GM19467 (cell line): ENCODE measurements around the gene C12orf75.
"Not testable (repeated sequence)": the region's sequence is repeated elsewhere in the genome, so short reads cannot be mapped to it uniquely, and the experiment has no call there.

ENCODE experiments used
- ATAC-seq: cut with Tn5 transposase; IDR thresholded peaks from one replicate; pipeline ENCODE4 v1.9.1; 2021; ENCODE audit warnings: mild to moderate bottlenecking, moderate library complexity; ENCODE audit not compliant: unreplicated experiment

C12orf75 gene

DNA sequence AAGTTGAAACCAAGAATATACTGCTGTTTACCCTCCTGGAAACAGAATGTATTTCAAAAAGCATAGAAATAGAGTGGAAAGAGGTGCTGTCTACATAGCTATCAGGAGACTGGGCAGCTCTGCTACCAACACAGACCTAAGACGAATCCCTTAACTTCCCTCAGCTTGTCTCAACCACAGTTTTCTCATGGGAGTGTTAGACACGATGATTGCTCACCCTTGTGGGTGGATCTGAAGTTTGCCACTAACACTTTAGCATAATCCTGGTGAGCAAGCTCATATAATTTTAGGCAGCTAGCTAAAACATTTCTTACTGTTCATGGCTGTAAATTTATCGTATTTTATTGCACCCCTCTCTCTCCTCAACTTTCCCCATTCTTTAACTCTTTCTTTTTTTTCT lies 38.5 kb downstream of the C12orf75 start:
- ATAC-seq: no peak

DNA sequence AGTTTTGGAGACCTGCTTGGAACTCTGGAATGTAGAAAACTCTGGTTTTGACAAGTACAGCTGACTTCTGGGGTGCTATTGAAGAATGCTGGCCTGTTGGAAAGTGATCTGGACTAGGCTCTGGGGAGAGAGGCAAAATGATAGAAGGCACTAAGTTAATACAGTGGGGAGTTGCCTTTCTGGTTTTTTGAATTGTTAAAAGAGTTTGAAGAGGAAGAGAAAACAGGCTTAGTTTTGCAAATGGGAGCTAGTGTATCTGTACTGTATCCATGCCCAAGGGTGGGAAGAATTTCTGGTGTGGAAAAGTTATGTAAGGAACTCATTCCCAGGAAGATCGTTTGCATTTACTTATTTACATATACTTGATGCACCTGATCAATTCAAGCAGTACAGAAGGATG lies 43.8 kb downstream of the C12orf75 start:
- no peak for ATAC-seq

DNA sequence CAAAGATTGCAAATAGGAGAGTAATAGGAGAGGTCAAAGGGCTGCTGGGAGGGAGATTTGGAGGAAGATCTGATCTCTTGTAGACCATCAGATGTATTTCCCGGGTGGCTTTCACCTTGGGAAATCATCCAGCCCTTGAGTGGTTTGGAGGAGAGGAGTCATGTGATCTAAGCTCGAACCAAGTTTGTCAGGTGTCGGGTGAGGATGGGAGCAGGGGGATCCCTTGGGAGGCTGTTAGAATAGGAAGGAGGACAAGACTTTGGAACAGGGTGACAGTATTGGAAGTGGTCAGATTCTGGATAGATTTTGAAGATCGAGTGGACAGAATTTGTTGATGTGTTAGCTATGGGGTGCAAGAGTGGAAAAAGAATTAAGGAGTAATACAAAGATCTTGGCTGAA lies 46.6 kb downstream of the C12orf75 start:
- no peak for ATAC-seq

DNA sequence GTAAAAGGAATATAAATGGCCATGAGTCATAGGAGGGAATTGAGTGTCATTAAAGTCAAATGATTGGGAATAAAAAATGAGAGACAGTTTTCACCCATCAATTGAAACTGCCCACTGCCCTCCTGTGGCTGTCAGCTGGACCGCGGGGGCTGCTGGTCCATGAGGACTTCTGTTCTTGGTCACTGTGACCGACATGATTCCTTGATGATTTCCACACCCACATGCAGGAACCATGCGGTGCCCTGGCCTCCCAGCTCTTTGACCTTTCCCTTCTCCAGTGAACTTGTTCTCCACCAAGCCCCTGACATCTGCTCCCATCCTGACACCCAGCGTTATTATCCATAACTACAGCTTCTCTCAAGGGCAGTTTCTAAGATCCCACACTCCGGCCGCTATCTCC lies 48.4 kb downstream of the C12orf75 start:
- no peak for ATAC-seq

DNA sequence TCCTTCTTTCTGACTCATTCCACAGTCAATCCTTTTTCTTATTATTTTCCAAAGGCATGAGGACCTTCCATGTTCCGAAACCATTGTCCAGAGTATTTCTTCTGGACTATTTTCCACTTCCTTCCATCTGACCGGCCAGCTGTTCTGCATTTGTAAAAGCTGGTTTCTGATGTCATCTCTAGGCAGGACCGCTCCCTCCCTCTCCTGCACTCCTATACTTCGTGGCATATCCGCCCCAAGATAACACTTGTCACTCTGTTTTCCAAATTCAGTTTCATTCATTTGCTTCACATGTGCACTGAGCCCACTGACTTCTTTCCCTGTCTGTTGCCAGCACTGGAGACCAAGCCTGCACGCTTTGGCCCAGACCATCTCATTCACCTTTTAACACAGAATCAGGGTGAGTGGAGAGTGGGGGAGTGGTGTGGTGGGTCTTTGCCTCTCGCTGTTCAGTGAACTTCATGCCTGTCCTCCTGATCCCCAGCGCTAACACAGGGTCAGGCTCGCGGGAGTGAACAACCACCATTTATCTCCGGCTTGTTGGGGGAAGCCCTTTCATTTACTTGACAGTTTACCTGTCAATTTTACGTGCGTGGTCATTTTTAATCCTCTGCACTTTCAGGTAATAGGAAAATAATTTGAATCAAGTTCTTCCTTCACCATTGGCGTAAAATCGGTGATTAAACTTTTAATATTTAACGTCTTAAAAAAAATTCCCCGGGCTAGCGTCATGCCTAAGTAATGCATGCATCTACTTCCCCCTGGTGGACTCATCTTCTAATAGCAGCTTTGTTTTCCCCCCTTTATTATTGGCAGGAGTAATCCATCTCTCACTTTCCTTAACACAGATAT lies 52.5 kb downstream of the C12orf75 start:
- ATAC-seq: no peak

DNA sequence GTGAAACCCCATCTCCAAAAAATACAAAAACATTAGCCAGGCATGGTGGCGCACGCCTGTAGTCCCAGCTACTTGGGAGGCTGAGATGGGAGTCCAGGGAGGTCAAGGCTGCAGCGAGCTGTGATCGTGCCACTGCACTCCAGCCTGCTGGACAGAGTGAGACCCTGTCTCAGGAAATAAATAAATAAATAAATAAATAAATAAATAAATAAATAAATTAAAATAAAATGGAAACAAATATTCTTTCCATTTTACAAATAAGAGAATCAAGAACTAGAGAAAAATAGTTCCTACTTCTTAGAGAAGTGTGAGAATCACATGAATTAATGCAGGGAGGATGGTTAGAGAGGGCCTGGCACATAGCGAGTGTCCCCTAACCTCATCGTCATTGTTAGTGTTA lies 53.7 kb downstream of the C12orf75 start:
- ATAC-seq: no peak

DNA sequence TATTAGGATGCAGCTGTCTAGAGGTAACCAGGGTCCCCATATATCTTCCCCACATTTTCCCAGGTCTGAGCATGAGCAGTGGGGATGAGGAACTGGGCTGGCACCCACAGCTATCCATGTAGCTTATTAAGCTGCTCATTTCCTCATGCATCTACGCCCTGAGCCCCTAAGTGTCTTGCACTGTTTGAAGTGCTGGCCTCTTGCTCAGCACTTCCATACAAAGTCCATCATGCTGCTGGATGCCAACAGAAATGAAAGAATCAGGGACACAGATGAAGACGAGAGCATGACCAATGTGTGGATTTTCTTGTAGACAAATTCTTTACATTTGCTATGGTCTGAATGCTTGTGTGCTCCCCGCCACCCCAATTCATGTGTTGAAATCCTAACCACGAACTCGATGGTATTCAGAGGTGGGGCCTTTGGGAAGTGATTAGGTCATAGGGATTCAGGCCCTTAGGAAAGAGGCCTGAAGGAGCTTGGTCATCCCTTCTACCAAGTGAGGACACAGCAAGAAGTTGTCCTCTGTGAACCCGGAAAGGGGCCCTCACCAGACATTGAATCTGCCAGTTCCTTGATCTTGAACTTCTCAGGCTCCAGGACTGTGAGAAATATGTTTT lies 54.5 kb downstream of the C12orf75 start:
- ATAC-seq: no peak

DNA sequence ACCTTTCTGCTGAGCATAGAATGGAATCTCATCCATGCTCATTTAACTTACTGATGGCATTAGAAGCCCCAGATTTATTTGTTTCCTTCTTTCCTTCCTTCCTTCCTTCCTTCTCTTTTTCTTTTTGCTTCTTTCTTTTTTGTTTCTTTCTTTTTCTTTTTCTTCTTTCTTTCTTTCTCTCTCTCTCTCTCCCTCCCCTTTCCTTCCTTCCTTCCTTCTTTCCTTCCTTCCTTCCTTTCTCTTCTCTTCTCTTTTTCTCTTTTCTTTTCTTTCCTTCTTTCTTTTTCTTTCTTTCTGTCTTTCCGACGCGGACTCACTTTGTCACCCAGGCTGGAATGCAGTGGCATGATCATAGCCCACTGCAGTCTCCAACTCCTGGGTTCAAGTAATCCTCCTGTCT lies 55.9 kb downstream of the C12orf75 start:
- ATAC-seq: no peak

DNA sequence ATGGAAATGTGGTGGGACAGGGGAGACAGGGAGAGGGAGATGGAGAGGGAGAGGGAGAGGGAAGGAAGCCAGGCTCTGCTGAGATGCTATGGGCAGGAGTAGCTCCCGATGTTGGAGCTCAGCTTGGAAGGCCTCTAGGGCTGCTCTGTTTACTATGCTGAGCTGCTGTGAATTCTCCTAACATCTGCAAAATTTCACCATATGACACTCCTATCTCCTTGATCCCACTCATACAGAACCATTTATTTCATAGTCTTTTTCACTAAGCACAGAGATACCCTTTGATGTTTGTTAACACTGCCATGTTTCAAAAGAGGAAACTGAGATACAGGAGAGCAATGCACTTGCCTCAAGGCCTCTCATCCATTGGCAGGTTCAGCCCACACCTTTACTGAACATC lies 60.7 kb downstream of the C12orf75 start:
- no peak for ATAC-seq

DNA sequence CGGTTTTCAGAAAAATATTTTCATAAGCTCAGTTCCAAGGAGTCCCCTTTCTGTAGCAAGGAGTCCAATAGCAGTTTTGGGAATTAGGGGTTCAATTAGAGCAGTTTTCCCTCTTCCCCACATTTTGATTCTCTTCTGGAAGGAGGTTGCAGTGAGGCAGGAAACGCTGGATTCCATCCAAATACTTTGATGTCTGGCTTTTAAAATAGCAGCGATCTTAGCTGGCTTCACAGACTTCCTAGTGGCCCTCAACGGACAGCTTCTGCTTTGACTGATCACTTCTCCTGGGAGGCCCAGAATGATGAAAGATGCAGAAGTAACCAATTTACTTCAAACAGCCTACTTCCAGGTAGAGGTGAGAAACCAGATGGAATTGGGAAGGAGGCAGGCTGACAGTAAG lies 63.1 kb downstream of the C12orf75 start:
- ATAC-seq: no peak

DNA sequence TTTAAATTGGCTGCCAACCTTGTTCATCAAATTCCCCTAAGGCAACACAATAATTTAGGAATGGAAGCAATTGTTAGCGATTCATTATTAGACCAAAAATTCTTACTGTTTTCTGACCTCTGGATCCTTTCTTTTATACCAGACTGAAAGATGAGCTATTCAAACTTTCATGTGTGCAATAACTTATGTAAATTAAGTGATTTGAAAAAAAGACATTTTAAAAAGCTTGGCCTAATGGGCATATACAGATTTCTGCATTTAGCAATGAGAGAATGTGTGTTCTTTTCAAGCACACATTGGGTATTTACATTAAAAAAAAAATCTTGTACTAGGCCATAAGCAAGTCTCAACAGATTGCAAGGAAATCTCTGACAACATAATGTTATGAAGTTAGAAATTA lies 65.5 kb downstream of the C12orf75 start:
- no peak for ATAC-seq

DNA sequence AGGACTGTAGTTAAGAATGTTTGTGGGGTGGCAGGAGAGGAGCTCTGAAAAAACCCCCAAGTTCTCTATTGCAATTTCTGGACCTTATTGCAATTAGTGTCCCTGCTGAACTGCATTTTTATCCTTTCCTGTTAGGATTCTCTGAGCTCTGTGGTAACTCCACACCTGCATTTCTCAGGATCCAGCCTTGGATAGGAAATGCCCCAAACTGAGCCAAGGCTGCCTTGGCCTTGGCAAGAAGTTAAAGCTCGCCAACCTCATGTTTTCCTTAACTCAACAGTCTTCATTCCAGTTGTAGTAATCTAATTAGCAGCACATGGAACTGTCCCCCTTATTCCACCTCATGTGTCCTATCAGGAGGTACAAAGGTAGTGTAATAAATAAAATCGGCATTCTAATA lies 66.5 kb downstream of the C12orf75 start:
- no peak for ATAC-seq

DNA sequence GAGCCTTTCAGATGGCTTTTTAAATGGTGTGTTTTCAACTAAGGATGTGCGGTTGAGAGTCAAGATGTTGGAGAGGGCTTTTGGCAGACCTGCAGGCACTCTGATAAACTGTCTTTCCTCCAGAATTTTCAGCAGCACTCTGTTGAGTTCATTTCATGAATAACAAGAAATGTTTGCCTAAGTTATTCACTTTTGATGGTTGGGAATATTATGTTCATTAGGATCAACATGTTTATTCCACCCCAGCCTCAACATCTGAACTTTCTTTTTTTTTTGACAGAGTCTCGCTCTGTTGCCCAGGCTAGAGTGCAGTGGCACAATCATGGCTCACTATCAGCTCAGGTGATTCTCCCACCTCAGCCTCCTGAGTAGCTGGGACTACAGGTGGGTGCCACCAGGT lies 68.4 kb downstream of the C12orf75 start:
- no peak for ATAC-seq

DNA sequence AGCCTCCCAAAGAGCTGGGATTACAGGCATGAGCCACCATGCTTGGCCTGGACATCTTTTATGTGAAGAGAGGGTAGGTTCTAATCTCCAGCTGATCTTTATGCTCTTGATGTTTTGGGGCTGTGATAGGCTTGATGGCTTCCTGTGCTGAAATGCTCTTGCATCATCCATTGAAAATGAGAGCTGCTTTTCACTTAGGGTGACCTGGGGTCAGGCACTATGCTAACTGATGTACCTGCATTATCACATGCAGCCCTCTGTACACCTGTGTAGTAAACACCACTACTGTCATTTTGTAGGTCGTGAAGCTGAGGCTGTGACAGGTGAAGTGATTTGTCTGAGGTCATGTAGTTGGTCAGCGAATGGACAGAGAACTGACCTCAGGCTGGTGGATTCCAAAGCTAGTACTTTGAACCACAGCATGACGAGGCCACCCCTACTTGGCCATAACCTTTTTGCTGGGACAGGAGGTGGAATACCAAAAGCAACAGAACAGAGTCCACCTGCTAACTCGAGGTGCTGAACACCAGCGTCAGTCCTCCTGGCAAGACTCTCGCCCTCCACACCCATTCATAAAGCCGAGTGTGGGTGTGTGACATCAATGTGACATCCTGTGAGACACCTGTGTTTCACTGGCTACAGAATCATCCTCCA lies 69.1 kb downstream of the C12orf75 start:
- ATAC-seq: no peak

DNA sequence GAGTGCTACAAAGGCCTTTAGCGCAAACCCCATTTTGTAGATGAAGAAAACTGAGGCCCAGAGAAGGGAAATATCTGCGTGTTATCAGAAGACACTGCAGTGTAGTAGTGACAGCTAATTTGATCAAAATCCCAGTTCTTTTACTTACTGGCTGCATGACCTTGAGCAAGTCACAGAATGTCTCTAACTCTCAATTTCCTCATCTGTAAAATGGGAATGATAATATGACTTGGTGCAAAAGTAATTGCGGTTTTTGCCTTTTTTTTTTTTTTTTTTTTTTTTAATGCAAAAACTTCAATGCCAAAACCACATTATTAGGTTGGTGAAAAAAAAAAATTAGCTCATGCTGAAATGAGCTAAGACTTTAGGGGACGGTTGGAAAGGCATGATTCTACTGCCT lies 69.7 kb downstream of the C12orf75 start:
- no peak for ATAC-seq

DNA sequence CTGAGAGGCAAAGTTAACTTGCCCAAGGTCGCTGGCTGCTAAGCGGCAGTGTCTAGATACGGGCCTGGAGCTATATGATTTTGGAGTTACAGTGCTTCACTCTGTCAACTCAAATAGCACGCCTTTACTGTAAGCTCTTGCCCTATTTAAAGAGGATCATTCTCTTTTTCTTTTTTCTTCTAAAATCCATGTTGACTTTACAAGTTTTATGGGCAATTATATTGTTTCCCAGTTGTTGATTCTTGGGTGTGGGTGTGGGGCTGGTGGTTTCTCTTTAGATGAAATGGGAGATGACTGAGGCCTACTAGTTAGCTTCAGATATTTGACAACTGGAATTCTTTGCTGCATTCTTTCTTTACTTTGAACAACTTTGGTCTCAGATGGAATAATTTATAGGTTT lies 70.7 kb downstream of the C12orf75 start:
- ATAC-seq: no peak

DNA sequence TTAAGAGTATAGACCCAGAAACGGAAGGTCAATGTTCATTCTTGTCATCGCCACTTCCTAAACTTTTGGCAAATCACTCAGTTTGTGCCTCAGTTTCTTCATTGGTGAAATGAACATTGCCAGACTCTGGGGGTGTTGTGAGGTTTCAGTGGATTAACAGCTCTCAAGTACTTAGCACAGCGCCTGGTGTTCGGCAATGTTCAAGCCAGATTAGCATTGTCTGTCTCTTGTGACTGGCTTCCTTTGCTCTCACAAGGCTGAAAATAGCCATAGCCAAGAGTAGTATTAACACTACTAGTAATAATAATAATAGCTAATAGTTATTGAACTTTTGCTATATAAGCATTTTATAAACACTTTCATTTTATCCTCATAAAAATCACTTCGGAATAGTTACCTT lies 71.9 kb downstream of the C12orf75 start:
- no peak for ATAC-seq

DNA sequence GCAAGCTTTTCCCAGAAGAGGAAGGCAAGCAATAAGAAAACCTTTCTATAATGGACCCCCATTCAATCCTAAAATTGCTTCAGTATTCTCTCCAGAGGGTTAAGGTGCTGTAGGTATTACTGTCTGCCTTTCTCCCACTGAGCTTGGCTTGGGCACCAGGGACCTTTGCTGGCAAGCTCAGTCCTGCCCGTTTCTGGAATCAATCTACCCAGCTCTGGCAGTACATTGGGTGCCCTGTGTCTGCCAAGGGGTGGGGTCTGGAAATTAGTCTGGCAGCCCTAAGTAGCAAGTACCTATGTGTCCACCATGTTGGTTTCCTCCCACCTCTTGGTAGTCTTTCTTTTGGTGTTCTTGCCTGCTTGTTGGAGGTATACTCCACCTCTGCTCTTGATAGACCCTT lies 72.6 kb downstream of the C12orf75 start:
- ATAC-seq: no peak

DNA sequence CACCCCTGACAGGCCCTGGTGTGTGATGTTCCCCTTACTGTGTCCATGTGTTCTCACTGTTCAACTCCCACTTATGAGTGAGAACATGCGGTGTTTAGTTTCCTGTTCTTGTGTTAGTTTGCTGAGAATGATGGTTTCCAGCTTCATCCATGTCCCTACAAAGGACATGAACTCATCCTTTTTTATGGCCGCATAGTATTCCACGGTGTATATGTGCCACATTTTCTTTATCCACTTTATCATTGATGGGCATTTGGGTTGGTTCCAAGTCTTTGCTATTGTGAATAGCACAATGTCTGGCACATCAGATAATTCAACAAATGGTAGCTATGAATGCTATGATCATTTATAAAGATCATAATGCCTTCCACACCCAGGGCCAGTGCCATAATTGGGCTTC lies 73.6 kb downstream of the C12orf75 start:
- ATAC-seq: not testable (repeated sequence)

DNA sequence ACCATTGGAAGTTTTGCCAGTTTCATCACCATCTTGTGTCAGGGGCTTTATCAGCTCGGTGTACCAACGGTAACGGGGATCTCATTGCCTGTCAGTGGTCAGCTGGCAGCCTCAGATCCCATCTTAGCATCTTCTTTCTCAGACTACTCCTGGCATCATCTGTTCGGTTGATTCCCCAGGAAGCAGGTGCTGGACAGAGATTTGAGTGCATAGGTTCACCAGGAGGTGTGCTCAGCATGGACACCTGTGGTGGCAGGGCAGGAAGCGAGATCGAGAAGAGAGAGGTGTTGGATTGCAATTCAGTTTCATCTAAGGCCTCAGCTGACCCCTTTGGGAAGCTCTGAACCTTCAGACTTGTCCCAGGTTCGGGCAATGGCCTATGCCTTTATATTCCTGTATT lies 76.0 kb downstream of the C12orf75 start:
- ATAC-seq: no peak

DNA sequence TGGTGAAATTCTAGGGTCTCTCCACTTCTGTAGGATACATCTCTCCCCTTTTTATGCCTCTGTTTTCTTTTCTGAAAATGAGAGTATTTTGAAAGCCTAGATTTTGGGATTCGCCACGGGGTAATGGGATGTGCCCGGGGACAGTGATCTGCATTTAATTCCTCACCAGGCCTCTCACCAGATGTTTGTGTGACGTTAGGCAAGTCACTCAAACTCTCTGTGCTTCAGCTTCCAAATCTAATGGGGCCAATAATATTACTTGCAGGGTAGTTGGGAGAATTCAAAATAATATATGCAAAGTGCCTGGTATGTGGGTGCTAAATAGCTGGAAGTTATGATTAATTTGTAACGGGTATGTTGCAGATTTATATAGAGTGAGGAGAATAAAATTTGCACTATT lies 78.8 kb downstream of the C12orf75 start:
- no peak for ATAC-seq

DNA sequence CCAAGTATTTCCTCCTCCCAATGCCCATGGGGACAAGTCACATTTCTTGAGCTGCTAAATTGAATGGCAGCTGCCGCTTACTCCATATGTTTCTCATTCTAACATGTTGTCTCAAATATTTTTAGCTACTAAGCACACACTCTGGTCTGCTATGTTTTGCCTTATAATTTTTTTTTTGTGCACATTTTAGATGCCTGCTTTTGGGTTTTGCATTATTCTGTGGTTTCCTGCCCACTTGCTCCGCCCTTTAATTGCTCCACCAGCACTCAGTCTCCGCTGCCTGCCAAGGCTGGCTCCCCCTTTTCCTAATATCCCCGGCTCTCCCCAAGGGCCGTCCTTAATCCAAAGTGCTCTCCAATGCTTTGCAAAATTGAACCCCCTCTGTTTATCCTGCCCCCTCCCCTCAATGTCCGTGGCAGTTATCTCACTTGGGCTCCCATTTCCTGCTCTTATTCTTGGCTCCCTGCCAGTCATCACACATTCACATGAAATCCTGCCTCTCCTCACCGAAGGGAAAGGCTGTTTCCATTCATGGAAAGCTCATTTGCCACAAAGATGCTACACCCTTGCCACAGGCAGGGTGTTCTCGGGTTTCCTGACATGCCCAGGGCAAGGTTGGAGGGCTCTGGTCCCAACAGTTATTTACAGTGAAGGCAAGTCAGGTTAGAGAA lies 79.4 kb downstream of the C12orf75 start:
- ATAC-seq: no peak
